ENCODE data around the gene PITPNM2.

Gene PITPNM2

GRCh38 chr12:123160801-123161487 is 10.1 kb upstream of the PITPNM2 start:
- no peaks in the 10 kb centered on the region for H3K4me1 ChIP-seq (ENCODE audit: control insufficient read depth, insufficient read depth, low read length)
- no peaks in the 10 kb centered on the region for H3K27me3 ChIP-seq (ENCODE audit: control insufficient read depth, insufficient read depth, low read length)
- no peaks in the 10 kb centered on the region for H3K9me3 ChIP-seq (ENCODE audit: control insufficient read depth, insufficient read depth, low read depth, low read length)
- no peak overlapping the region for H3K4me3 ChIP-seq (ENCODE audit: low read depth, low read length)
- no peak overlapping the region for H3K9ac ChIP-seq (ENCODE audit: low read length)
- H3K27ac ChIP-seq (ENCODE audit: low read depth, low read length): no peak overlapping the region
- peaks cover 72% of the 10 kb centered on the region for H3K36me3 ChIP-seq (ENCODE audit: control insufficient read depth, insufficient read depth, low read length)

GRCh38 chr12:123153906-123154305 is 3.0 kb upstream of the PITPNM2 start:
- Histone ChIP-seq H3K27ac (ENCODE audit: low read depth, low read length) (no peak overlapping the region), H3K4me1 (ENCODE audit: control insufficient read depth, insufficient read depth, low read length) (peaks cover 41% of the 10 kb centered on the region), H3K9me3 (ENCODE audit: control insufficient read depth, insufficient read depth, low read depth, low read length) (no peaks in the 10 kb centered on the region), H3K36me3 (ENCODE audit: control insufficient read depth, insufficient read depth, low read length) (peaks cover 14% of the 10 kb centered on the region), H3K9ac (ENCODE audit: low read length) (no peak overlapping the region), H3K4me3 (ENCODE audit: low read depth, low read length) (no peak overlapping the region), H3K27me3 (ENCODE audit: control insufficient read depth, insufficient read depth, low read length) (peaks cover 19% of the 10 kb centered on the region)

DNA sequence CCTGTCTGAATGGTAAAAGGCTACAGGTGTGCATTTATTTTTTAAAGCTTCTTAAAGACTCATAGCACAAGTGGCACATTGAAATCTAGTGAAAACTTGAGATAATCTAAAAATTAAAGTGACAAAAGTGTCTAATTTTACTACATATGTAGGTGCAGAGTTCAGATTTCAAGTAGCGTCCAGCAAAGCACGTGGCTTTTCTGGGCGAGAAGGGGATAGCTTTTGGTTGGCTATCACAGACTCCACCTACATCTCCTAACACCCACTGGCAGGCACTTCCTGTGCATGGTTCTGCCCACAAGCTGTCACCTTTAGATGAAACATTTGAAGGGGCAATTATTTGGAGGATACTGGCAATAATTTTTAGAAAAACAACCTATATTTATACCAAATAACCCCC is 1.9 kb upstream of the PITPNM2 start:
- Histone ChIP-seq H3K27me3 (ENCODE audit: control insufficient read depth, insufficient read depth, low read length) (peaks cover 19% of the 10 kb centered on the region), H3K36me3 (ENCODE audit: control insufficient read depth, insufficient read depth, low read length) (peaks cover 12% of the 10 kb centered on the region), H3K4me3 (ENCODE audit: low read depth, low read length) (no peak overlapping the region), H3K9me3 (ENCODE audit: control insufficient read depth, insufficient read depth, low read depth, low read length) (no peaks in the 10 kb centered on the region), H3K27ac (ENCODE audit: low read depth, low read length) (no peak overlapping the region), H3K4me1 (ENCODE audit: control insufficient read depth, insufficient read depth, low read length) (peaks cover 48% of the 10 kb centered on the region), H3K9ac (ENCODE audit: low read length) (no peak overlapping the region)

DNA sequence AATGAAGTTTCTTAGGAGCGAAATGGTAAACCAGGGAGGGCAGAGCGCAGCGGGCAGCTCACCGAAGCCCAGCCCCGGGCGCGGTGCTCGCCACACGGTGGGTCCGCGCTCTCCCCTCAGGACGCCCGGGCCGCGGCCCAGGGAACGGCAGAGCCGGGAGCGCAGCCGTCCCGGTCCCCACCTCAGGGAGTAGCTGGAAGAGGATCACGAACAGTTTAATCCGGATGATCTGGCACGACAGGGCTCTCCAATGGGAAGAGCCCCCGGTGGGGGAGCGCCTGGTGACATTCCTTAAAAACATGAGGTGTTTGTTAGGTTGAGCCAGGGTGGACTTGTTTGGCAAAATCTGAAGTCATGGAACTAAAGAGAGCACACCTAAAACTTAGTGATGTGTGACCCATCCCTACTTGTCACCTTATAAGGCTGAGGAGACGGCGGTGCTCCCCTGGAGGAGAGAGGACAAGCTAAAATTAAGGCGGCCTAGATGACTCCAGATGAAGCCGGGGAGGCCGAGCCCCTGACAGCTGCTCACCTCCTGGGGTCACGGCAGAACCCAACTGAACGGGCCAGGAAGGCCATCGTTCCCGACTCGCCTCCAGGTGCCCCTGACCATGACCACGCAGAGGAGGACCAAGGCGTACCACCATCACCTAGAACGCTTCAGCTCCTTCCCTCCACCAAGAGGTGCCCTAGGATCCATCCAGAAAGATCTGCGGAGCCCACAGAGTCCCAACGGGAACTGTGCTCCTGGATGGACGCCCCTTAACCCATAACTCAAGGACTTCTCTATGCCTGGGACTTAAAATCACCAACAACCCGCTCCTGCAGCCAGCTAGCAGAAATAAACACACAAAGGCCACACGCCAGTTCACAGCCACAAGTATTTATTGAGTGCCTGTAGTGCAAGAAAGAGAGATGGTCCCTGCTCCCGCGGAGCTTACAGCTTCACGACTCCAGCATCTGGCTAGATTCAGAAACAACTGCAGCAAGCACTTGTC is 866 bp upstream of the PITPNM2 start:
- Histone ChIP-seq H3K36me3 (ENCODE audit: control insufficient read depth, insufficient read depth, low read length) (peaks cover 12% of the 10 kb centered on the region), H3K9ac (ENCODE audit: low read length) (peak overlapping the region; percentile 68), H3K4me3 (ENCODE audit: low read depth, low read length) (peak overlapping the region; percentile 62), H3K4me1 (ENCODE audit: control insufficient read depth, insufficient read depth, low read length) (peaks cover 48% of the 10 kb centered on the region), H3K9me3 (ENCODE audit: control insufficient read depth, insufficient read depth, low read depth, low read length) (no peaks in the 10 kb centered on the region), H3K27ac (ENCODE audit: low read depth, low read length) (no peak overlapping the region; the same call in 1 of the 2 replicates), H3K27me3 (ENCODE audit: control insufficient read depth, insufficient read depth, low read length) (peaks cover 19% of the 10 kb centered on the region)

DNA sequence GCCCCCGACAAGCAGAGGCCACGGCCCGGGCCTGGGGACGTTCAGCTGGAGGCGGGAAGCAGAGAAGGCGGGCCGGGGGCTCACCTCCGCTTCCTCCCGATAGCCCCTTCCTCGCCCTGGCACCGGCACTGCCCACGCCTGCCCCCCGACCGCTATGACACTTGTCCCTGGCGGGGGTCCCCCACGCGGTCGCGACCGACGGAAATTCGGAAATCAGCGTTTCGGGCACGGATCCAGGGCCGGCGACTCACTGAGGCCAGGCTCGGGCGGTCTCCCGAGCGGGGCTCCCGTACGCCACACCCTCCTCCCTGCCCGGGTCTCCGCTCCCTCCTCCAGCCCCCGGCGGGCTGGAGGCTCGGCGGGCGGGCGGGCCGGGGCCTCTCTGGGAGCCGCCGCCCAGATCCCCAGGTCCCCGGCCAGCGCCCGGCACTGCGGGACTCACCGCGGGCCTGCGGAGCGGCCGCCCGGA is 581 bp downstream of the PITPNM2 start:
- H3K4me3 ChIP-seq (ENCODE audit: low read depth, low read length): peak overlapping the region; percentile 80
- H3K9me3 ChIP-seq (ENCODE audit: control insufficient read depth, insufficient read depth, low read depth, low read length): no peaks in the 10 kb centered on the region
- no peak overlapping the region for H3K27ac ChIP-seq (ENCODE audit: low read depth, low read length)
- peak overlapping the region; percentile 77 for H3K9ac ChIP-seq (ENCODE audit: low read length)
- H3K36me3 ChIP-seq (ENCODE audit: control insufficient read depth, insufficient read depth, low read length): no peaks in the 10 kb centered on the region
- peaks cover 19% of the 10 kb centered on the region for H3K27me3 ChIP-seq (ENCODE audit: control insufficient read depth, insufficient read depth, low read length)
- H3K4me1 ChIP-seq (ENCODE audit: control insufficient read depth, insufficient read depth, low read length): peaks cover 43% of the 10 kb centered on the region

DNA sequence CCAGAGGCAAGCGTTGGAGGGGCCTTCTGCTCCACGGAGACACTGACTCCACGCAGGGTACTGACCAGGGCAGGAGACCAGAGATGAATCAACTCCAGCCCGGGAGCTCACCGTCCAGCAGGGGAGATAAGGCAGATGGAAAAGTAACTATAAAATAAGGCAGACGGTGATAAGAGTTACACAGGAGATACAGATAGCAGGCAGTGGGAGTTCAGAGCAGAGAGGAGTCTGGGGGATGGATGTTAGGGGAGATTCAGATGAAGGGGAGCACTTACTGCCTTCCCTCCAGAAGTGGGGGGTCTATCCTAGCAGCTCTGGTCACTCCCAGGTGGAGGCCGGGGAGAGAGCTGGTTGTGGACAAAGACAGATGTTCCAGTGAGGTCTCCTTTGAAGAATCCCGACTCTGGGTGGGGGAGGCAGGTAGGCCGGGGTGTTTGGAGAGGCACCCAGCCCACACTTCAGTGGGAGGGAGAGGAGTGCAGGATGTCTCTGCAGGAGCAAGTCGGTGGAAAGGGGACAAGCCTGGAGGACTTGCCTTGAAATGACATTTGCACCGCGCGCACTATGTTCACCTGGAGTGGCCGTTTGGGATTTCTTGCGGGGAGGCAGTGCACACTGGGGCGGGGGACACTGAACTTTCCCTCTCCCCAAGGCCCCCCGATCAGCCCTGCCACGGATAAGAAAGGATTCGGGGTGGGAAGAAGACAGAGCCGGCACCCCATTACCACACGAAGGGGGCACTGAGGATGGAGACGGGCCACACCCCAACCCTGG is 1.2 kb downstream of the PITPNM2 start:
- H3K9me3 ChIP-seq (ENCODE audit: control insufficient read depth, insufficient read depth, low read depth, low read length): no peaks in the 10 kb centered on the region
- peaks cover 19% of the 10 kb centered on the region for H3K27me3 ChIP-seq (ENCODE audit: control insufficient read depth, insufficient read depth, low read length)
- no peak overlapping the region for H3K27ac ChIP-seq (ENCODE audit: low read depth, low read length)
- H3K4me3 ChIP-seq (ENCODE audit: low read depth, low read length): peak overlapping the region; percentile 80
- no peaks in the 10 kb centered on the region for H3K36me3 ChIP-seq (ENCODE audit: control insufficient read depth, insufficient read depth, low read length)
- peaks cover 43% of the 10 kb centered on the region for H3K4me1 ChIP-seq (ENCODE audit: control insufficient read depth, insufficient read depth, low read length)
- H3K9ac ChIP-seq (ENCODE audit: low read length): peak overlapping the region; percentile 77

GRCh38 chr12:123149088-123149487 is 1.8 kb downstream of the PITPNM2 start:
- no peaks in the 10 kb centered on the region for H3K36me3 ChIP-seq (ENCODE audit: control insufficient read depth, insufficient read depth, low read length)
- H3K4me3 ChIP-seq (ENCODE audit: low read depth, low read length): peak overlapping the region; percentile 80; the same call in 1 of the 2 replicates
- H3K9me3 ChIP-seq (ENCODE audit: control insufficient read depth, insufficient read depth, low read depth, low read length): no peaks in the 10 kb centered on the region
- no peak overlapping the region for H3K27ac ChIP-seq (ENCODE audit: low read depth, low read length)
- peaks cover 19% of the 10 kb centered on the region for H3K27me3 ChIP-seq (ENCODE audit: control insufficient read depth, insufficient read depth, low read length)
- H3K4me1 ChIP-seq (ENCODE audit: control insufficient read depth, insufficient read depth, low read length): peaks cover 40% of the 10 kb centered on the region
- no peak overlapping the region for H3K9ac ChIP-seq (ENCODE audit: low read length)

DNA sequence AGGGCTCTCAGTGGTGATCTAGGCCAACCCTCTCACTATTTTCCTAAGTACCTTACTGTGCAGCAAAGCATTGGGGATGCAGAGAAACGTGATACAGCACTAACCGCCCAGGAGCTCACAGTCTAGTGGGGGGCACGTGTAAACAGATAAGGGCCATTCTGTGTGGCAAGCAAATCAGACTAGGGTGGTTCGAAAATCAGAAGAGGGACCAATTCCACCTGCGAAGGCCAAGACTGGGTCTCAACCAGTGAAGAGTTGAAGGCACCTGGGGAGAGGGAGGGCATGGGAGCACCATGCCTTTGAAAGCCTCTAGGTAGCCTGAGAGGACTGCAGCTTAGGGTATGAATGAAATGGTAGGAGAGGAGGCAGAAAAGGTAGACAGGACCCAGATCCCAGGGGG is 2.2 kb downstream of the PITPNM2 start:
- Histone ChIP-seq H3K4me3 (ENCODE audit: low read depth, low read length) (no peak overlapping the region), H3K9me3 (ENCODE audit: control insufficient read depth, insufficient read depth, low read depth, low read length) (no peaks in the 10 kb centered on the region), H3K4me1 (ENCODE audit: control insufficient read depth, insufficient read depth, low read length) (peaks cover 37% of the 10 kb centered on the region), H3K9ac (ENCODE audit: low read length) (no peak overlapping the region), H3K27me3 (ENCODE audit: control insufficient read depth, insufficient read depth, low read length) (peaks cover 19% of the 10 kb centered on the region), H3K36me3 (ENCODE audit: control insufficient read depth, insufficient read depth, low read length) (no peaks in the 10 kb centered on the region), H3K27ac (ENCODE audit: low read depth, low read length) (no peak overlapping the region)

- no peaks in the 10 kb centered on the region for H3K36me3 ChIP-seq (ENCODE audit: control insufficient read depth, insufficient read depth, low read length)
- no peaks in the 10 kb centered on the region for H3K9me3 ChIP-seq (ENCODE audit: control insufficient read depth, insufficient read depth, low read depth, low read length)
- H3K27me3 ChIP-seq (ENCODE audit: control insufficient read depth, insufficient read depth, low read length): peaks cover 19% of the 10 kb centered on the region
- no peak overlapping the region for H3K27ac ChIP-seq (ENCODE audit: low read depth, low read length)
- H3K4me1 ChIP-seq (ENCODE audit: control insufficient read depth, insufficient read depth, low read length): peaks cover 35% of the 10 kb centered on the region
- H3K4me3 ChIP-seq (ENCODE audit: low read depth, low read length): no peak overlapping the region
- no peak overlapping the region for H3K9ac ChIP-seq (ENCODE audit: low read length)
Measured at GRCh38 chr12:123148223-123148622, 2.7 kb downstream of the PITPNM2 start.

GRCh38 chr12:123145211-123145610 is 5.7 kb downstream of the PITPNM2 start:
- Histone ChIP-seq H3K9ac (ENCODE audit: low read length) (no peak overlapping the region), H3K9me3 (ENCODE audit: control insufficient read depth, insufficient read depth, low read depth, low read length) (no peaks in the 10 kb centered on the region), H3K27me3 (ENCODE audit: control insufficient read depth, insufficient read depth, low read length) (peaks cover 12% of the 10 kb centered on the region), H3K4me1 (ENCODE audit: control insufficient read depth, insufficient read depth, low read length) (peaks cover 51% of the 10 kb centered on the region), H3K36me3 (ENCODE audit: control insufficient read depth, insufficient read depth, low read length) (no peaks in the 10 kb centered on the region), H3K27ac (ENCODE audit: low read depth, low read length) (no peak overlapping the region), H3K4me3 (ENCODE audit: low read depth, low read length) (no peak overlapping the region)
